Hepatocyte (in vitro differentiated cells): ENCODE results near the gene KY.

ENCODE experiments used
- EZH2 ChIP-seq: fragments of 200-600 bp; sonication (generic); IDR thresholded peaks from 2 replicates; pipeline ENCODE4 v1.6.1; 2016; ENCODE audit warnings: antibody characterized with exemption, mild to moderate bottlenecking, borderline replicate concordance
- EZH2phosphoT487 ChIP-seq: fragments of 200-600 bp; sonication (generic); IDR thresholded peaks from one replicate; pipeline ENCODE4 v1.6.1; 2018; ENCODE audit warnings: antibody characterized with exemption, mild to moderate bottlenecking, low read depth, moderate library complexity; ENCODE audit not compliant: unreplicated experiment, severe bottlenecking
- TF ChIP-seq, protein P1 (sequence below): fragments of 200-600 bp; sonication (generic); IDR thresholded peaks from 2 replicates; pipeline ENCODE4 v1.5.1; 2016; ENCODE audit warnings: antibody characterized with exemption, mild to moderate bottlenecking; ENCODE audit not compliant: poor library complexity

DNA sequence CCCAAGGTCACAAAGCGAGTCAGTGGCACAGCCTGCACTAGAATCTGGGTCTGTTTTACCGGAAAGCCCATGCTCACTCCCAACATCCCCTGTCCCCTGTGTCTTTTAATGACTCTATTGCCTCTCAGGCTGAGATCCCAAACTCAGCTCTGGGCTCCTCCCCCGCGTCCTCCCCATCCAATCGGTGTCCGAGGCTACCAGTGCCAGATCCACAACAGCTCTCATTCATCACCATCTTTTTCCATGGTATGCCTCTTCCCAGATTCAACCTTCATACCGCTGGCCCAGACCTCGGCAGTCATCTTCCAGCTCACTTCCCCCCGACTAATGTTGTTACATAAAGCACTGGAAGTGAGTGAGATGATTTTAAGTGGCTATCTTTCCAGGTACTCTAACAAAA lies 16.1 kb upstream of the KY start:
- TF ChIP-seq, protein P1, sequence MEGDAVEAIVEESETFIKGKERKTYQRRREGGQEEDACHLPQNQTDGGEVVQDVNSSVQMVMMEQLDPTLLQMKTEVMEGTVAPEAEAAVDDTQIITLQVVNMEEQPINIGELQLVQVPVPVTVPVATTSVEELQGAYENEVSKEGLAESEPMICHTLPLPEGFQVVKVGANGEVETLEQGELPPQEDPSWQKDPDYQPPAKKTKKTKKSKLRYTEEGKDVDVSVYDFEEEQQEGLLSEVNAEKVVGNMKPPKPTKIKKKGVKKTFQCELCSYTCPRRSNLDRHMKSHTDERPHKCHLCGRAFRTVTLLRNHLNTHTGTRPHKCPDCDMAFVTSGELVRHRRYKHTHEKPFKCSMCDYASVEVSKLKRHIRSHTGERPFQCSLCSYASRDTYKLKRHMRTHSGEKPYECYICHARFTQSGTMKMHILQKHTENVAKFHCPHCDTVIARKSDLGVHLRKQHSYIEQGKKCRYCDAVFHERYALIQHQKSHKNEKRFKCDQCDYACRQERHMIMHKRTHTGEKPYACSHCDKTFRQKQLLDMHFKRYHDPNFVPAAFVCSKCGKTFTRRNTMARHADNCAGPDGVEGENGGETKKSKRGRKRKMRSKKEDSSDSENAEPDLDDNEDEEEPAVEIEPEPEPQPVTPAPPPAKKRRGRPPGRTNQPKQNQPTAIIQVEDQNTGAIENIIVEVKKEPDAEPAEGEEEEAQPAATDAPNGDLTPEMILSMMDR, result no peak
- TF ChIP-seq EZH2phosphoT487 (no peak), EZH2 (no peak)
